ENCODE measurements around the gene CEP120.
"Not testable (repeated sequence)": the region's sequence is repeated elsewhere in the genome, so short reads cannot be mapped to it uniquely, and the experiment has no call there.

Gene CEP120

DNA sequence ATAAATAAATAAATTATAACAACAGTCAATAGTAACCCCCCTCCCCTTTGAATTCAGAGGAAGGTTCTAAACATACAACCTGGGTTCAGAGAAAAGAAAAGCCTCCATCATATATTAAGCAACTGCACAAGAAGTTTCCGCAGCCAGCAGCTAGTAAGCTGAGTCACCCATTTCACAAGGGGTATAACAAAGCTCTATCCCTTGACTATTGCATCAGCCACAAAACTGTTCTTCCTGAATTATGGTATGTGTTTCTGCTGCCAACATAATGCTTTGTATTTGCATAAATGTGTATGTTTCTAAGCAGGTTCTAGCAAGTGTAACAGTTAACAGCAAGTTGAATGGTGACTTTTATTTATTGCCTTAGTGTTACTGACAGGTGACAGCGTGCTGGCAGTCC is 6.8 kb upstream of the CEP120 start:
- ATAC-seq (replicated peaks) = no peak
- no peaks in the 10 kb centered on the region for H3K36me3 Mint-ChIP-seq (ENCODE audit: insufficient read depth)
- peaks cover 0 to 2% of the 10 kb centered on the region in 2 donors for H3K4me1 Mint-ChIP-seq (ENCODE audit: low read depth in 2 of 2)
- no peak overlapping the region for H3K4me3 Mint-ChIP-seq
- DNase-seq = no peak
- H3K27me3 Mint-ChIP-seq = peaks cover 16 to 23% of the 10 kb centered on the region in 2 donors
- H3K9me3 Mint-ChIP-seq = no peaks in the 10 kb centered on the region
- no peak overlapping the region for H3K27ac Mint-ChIP-seq

DNA sequence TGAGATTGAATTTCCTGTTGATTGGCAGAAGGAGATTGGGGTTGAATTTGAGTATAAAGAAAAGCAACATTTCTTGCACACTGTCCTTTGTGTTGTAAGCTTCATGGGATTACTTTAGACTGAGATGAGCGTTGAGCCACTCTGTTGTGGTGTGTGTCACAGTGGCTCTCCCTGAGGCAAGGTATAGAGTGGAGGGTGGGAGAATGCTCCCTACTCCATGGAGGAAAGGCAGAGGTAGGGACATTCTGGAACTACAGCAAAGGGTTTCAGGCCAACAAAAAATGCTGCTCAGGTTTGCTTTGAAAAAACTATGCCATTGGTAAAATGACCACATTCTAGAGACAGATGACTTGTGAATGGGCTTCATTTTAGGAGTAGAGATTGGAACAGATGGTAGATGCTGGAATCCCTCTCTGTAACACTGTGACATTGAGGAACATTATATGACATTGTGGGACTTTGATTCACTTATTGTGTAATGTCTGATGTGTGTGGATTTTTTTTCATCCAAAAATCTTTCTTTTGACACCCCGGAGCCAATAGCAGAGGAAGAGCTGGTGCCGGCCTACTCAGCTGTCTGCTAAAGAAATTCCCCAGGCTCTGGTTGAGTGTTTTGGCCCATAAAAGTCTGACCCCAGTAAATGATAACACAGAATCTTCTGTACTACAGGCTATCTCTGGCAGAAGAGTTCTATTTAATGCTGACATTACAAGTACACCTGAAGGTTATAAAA is 6.2 kb upstream of the CEP120 start:
- ATAC-seq (replicated peaks) (no peak), DNase-seq (no peak)
- Mint-ChIP-seq H3K4me1 (ENCODE audit: low read depth in 2 of 2) (peaks cover 0 to 4% of the 10 kb centered on the region in 2 donors), H3K27ac (no peak overlapping the region), H3K36me3 (ENCODE audit: insufficient read depth) (no peaks in the 10 kb centered on the region), H3K9me3 (no peaks in the 10 kb centered on the region), H3K27me3 (peaks cover 16 to 23% of the 10 kb centered on the region in 2 donors), H3K4me3 (no peak overlapping the region)

DNA sequence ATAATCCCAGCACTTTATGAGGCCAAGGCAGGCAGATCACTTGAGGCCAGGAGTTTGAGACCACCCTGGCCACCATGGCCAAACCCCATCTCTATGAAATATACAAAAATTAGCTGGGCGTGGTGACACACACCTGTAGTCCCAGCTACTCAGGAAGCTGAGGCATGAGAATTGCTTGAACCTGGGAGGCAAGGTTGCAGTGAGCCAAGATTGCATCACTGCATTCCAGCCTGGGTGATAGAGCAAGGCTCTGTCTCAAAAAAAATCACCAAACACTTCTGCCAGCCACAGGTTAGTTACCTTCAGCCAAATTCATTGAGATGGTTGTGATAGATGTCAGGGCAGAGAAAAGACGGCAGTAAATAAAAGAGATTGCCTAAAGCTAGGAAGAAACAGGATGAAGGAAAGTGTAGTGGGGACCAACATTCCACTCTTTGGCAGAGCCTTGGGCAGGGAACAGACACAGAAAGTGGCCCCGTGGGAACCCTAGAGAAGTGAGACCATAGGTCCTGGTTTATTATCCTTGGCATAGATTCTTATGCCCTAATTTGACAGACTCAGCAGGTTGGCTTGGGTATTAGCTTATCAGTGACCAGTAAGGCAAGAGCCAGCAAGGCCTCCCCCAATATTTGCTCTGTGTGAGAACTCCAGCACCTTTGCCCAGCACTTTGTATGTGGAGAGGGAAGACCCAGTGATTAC is 5.5 kb upstream of the CEP120 start:
- peaks cover 16 to 23% of the 10 kb centered on the region in 2 donors for H3K27me3 Mint-ChIP-seq
- no peak overlapping the region for H3K27ac Mint-ChIP-seq
- DNase-seq = no peak
- H3K9me3 Mint-ChIP-seq = no peaks in the 10 kb centered on the region
- H3K4me3 Mint-ChIP-seq = no peak overlapping the region
- peaks cover 4 to 9% of the 10 kb centered on the region in 2 donors for H3K4me1 Mint-ChIP-seq (ENCODE audit: low read depth in 2 of 2)
- no peak for ATAC-seq (replicated peaks)
- H3K36me3 Mint-ChIP-seq (ENCODE audit: insufficient read depth) = no peaks in the 10 kb centered on the region

DNA sequence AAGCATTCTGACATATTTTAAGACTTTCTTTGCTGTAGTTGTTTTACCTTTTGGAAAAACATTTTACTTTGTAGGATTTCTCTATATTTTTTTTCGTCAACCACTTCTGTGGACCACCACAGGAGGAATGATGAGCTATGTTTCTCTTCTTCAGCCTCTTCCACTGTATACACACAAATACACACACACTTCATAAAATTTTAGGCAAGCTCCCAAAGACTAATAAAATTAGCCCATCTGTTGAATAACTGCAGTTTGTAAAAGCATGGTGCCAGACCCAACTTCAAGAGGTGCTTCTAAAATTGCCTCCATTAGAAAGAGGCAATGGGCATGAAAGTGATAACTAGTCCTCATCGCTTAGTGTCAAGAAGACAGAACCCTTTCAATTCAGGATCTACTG is 4.1 kb upstream of the CEP120 start:
- ATAC-seq (replicated peaks) (no peak), DNase-seq (no peak)
- Mint-ChIP-seq H3K27ac (no peak overlapping the region), H3K4me1 (ENCODE audit: low read depth in 2 of 2) (peaks cover 4 to 9% of the 10 kb centered on the region in 2 donors), H3K27me3 (peaks cover 12% of the 10 kb centered on the region in 2 donors), H3K36me3 (ENCODE audit: insufficient read depth) (no peaks in the 10 kb centered on the region), H3K9me3 (no peaks in the 10 kb centered on the region), H3K4me3 (no peak overlapping the region)

DNA sequence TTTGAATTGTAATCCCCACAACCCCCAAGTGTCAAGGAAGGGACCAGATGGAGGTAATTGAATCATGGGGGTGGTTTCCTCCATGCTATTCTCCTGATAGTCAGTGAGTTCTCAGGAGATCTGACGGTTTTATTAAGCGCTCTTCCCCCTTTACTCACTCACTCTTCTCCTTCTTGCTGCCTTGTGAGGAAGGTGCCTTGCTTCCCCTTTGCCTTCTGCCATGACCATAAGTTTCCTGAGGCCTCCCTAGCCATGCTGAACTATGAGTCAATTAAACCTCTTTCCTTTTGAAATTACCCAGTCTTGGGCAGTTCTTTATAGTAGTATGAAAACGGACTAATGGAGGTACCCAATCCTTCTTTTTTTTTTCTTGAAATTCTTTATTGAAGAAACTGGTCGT is 2.2 kb upstream of the CEP120 start:
- peaks cover 8 to 10% of the 10 kb centered on the region in 2 donors for H3K4me1 Mint-ChIP-seq (ENCODE audit: low read depth in 2 of 2)
- peak overlapping the region in 1 of 2 donors; percentile 57 for H3K27ac Mint-ChIP-seq
- H3K36me3 Mint-ChIP-seq (ENCODE audit: insufficient read depth) = no peaks in the 10 kb centered on the region
- no peak for ATAC-seq (replicated peaks)
- DNase-seq = no peak
- no peaks in the 10 kb centered on the region for H3K27me3 Mint-ChIP-seq
- H3K4me3 Mint-ChIP-seq = peak overlapping the region; percentile 9 to 29
- no peaks in the 10 kb centered on the region for H3K9me3 Mint-ChIP-seq

DNA sequence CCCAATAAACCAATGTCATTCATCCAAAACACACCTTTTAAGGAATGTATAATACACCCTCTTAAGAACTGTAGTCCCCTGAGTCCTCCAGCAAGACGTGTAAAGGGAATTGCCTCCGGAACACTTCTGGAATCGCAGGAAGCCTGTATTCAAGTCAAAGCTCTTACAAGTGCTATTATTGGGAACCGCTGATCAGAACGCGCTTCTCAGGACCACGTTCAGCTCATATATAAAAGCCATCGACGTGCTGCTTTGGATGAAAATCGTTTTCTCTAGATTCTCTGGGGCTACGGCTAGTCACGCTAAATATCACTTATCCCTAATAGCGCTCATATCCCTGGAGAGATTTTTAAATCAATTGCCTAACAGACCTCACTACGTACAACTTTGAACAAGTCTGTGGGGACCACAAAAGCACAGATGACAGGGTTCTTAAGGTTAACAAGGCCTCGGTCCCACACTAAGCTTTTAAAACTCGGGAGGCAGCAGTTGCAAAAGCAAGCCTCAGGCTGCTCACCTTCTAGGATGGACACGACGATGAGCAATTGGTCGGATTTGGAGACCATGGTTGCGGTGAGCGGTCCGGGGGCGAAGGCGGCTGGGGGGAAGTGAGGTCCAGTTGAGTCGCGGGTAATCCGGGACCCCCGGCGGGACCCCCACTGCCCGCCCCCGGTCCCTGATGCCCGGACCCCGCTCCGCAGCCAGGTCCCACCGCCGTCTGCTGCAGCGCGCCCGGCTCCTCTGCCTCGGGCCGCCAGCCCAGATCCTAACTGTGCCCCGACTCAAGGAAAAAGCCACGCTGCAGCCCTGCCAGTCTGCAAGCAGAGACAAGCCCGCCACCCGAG is 548 bp downstream of the CEP120 start:
- Mint-ChIP-seq H3K36me3 (ENCODE audit: insufficient read depth) (peaks cover 10% of the 10 kb centered on the region), H3K9me3 (no peaks in the 10 kb centered on the region), H3K4me1 (ENCODE audit: low read depth in 2 of 2) (peaks cover 18 to 19% of the 10 kb centered on the region in 2 donors), H3K27me3 (no peaks in the 10 kb centered on the region), H3K27ac (no peak overlapping the region), H3K4me3 (no peak overlapping the region)
- DNase-seq = peak in 2 of 3 experiments; percentile 14 to 27
- ATAC-seq (replicated peaks) = no peak

DNA sequence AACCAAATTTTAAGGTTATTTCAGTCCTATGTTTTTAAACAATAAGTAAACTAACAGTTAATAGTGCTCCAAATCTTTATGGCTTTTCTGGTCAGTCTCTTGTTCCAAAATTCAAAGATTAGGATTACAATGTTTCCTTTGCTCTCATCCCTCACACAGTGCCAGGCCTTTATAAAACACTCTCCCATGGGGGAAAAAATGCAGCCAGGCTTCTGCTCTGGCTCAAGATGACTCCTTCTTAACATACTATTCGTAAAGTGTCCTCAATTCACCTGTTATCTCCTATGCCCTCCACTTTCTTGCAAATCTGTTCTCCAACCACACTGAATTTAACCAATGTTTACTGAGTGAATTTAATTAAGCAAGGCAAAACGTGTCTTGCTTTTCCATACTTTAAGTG is 1.4 kb downstream of the CEP120 start:
- H3K36me3 Mint-ChIP-seq (ENCODE audit: insufficient read depth) = peaks cover 14% of the 10 kb centered on the region
- no peaks in the 10 kb centered on the region for H3K9me3 Mint-ChIP-seq
- no peak overlapping the region for H3K27ac Mint-ChIP-seq
- ATAC-seq (replicated peaks) (no peak), DNase-seq (no peak)
- H3K27me3 Mint-ChIP-seq = no peaks in the 10 kb centered on the region
- H3K4me3 Mint-ChIP-seq = no peak overlapping the region
- H3K4me1 Mint-ChIP-seq (ENCODE audit: low read depth in 2 of 2) = peaks cover 18 to 19% of the 10 kb centered on the region in 2 donors

DNA sequence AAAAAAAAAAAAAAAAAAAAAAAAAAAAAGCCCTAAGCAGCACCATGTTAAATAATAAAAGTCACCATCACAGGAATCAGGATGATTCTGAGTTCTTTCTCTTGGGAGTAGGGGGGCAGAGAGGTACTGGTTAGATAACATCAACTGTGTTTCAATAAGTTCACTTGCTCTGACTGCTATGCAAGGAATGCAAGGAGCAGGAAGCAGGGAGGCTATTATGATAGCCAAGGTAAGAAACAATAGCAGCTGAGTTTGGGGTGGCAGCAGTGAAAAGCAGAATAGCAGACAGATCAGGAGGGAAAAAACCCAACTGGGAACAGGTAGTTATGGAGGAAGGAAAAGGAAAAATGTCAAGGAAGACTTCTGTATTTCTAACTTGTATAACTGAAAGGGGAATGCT is 8.2 kb downstream of the CEP120 start:
- Mint-ChIP-seq H3K36me3 (ENCODE audit: insufficient read depth) (peaks cover 58% of the 10 kb centered on the region), H3K9me3 (no peaks in the 10 kb centered on the region), H3K27ac (peak overlapping the region; percentile 4 to 68), H3K4me1 (ENCODE audit: low read depth in 2 of 2) (peaks cover 16 to 26% of the 10 kb centered on the region in 2 donors), H3K27me3 (no peaks in the 10 kb centered on the region), H3K4me3 (no peak overlapping the region)
- no peak for DNase-seq
- no peak for ATAC-seq (replicated peaks)

DNA sequence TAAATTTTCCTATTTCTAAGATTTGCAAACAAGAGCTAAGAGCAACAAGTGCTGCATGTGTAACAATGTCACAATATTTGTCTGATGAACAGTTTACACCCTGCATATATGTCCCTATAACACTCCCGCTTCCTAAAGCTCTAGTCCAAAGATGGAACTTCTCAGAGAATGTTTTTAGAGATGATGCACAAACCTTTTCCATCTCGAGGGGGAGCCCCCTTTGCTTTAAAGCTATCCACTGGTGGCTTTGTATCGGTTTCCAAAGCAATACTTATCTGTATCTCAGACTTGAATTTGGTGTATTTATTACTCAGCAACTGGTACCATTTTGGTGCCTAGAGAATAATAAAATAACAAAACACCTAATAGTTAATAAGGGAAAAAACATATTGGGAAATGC is 11.0 kb downstream of the CEP120 start:
- Mint-ChIP-seq H3K27me3 (no peaks in the 10 kb centered on the region), H3K27ac (no peak overlapping the region), H3K9me3 (no peaks in the 10 kb centered on the region), H3K4me1 (ENCODE audit: low read depth in 2 of 2) (peaks cover 15 to 42% of the 10 kb centered on the region in 2 donors), H3K36me3 (ENCODE audit: insufficient read depth) (peaks cover 72% of the 10 kb centered on the region), H3K4me3 (no peak overlapping the region)
- no peak for DNase-seq
- no peak for ATAC-seq (replicated peaks)

DNA sequence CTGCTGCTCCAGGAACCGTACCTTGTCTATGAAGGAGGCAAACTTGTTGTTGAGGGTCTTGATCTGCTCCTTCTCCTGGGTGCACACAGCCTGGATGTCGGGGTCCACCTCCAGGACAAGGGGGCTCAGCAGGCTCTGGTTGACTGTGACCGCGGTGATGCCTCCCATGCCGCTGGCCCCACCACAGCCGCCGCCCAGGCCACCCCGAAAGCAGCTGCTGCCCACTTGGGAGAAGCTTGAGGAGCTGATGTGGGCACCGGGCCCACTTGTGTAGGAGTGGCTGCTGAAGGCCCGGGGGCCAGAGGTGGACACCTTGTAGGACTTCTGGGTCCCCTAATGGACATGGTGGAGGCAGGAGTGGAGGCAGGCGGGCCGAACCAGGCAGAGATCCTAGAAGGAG is 21.2 kb downstream of the CEP120 start:
- H3K36me3 Mint-ChIP-seq (ENCODE audit: insufficient read depth) = peaks cover 77% of the 10 kb centered on the region
- H3K27me3 Mint-ChIP-seq; H3K27ac Mint-ChIP-seq; H3K4me3 Mint-ChIP-seq; ATAC-seq (replicated peaks); DNase-seq; H3K9me3 Mint-ChIP-seq: not testable (repeated sequence)
- peaks cover 13 to 16% of the 10 kb centered on the region in 2 donors for H3K4me1 Mint-ChIP-seq (ENCODE audit: low read depth in 2 of 2)

DNA sequence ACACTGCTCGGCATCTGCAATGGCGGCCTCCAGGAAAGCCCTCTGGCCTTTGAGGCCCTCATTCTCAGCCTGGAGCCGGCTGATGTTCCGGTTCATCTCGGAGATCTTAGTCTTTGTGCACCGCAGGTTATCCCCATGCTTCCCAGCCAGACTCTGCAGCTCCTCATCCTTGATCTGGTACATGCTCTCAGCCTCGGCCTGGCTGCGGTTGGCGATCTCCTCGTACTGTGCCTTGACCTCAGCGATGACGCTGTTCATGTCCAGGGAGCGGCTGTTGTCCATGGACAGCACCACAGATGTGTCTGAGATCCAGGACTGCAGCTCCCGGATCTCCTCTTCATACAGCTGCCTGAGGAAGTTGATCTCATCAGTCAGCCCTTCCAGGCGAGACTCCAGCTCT is 21.9 kb downstream of the CEP120 start:
- Mint-ChIP-seq H3K9me3 (no peaks in the 10 kb centered on the region), H3K27ac (no peak overlapping the region), H3K4me3 (no peak overlapping the region), H3K36me3 (ENCODE audit: insufficient read depth) (peaks cover 79% of the 10 kb centered on the region), H3K4me1 (ENCODE audit: low read depth in 2 of 2) (peaks cover 13 to 17% of the 10 kb centered on the region in 2 donors), H3K27me3 (no peaks in the 10 kb centered on the region)
- ATAC-seq (replicated peaks) (no peak), DNase-seq (no peak)

DNA sequence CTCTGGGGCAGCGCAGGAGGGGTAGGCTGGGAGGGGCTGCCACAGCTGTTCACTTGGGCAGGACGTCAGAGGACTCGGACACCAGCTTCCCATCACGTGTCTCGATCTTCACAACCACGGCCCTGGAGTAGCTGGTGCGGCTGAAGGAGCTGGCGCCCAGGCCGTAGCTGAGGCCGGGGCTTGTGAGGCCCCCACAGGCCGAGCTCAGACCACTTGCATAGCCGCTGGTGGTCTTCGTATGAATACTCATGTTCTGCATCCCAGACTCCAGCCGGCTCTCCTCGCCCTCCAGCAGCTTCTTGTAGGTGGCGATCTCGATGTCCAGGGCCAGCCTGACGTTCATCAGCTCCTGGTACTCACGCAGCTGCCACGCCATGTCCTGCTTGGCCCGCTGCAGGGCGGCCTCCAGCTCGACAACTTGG is 22.3 kb downstream of the CEP120 start:
- H3K4me3 Mint-ChIP-seq; H3K9me3 Mint-ChIP-seq; DNase-seq; H3K27ac Mint-ChIP-seq; H3K27me3 Mint-ChIP-seq; ATAC-seq (replicated peaks): not testable (repeated sequence)
- peaks cover 79% of the 10 kb centered on the region for H3K36me3 Mint-ChIP-seq (ENCODE audit: insufficient read depth)
- peaks cover 11 to 12% of the 10 kb centered on the region in 2 donors for H3K4me1 Mint-ChIP-seq (ENCODE audit: low read depth in 2 of 2)

DNA sequence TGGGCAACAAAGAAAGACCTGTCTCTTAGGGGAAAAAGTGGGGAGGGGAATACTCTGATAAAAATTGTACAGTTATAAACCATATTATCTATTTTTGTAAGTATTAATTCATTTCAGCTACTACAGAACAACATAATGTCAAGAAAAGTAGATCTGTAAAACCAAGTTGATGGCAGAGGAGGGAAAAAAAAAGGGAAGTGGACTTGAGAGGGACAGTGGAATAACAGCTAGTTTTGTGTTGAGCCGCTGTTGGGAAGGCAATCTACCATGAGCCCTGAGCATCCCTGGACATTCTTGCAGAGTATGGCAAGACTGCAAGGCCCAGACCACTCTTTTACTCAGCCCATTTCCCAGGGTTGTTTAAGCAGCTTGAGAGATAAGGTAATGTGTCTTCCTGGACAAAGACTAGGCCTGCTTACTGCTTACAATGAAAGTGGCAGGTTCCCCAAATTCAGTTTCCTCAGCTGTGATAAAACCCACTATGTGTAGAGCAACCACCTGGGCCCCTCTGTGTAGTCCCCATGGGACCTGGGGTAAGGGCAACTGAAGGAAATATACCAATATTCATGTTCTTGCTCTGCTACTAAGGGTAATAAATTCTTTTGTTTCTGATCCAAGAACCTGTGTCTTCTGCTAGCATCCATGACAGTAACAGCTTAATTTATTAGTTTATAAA is 25.0 kb downstream of the CEP120 start:
- peaks cover 8 to 9% of the 10 kb centered on the region in 2 donors for H3K4me1 Mint-ChIP-seq (ENCODE audit: low read depth in 2 of 2)
- ATAC-seq (replicated peaks) = peak; percentile 27
- no peaks in the 10 kb centered on the region for H3K9me3 Mint-ChIP-seq
- peaks cover 70% of the 10 kb centered on the region for H3K36me3 Mint-ChIP-seq (ENCODE audit: insufficient read depth)
- H3K27ac Mint-ChIP-seq = no peak overlapping the region
- no peak overlapping the region for H3K4me3 Mint-ChIP-seq
- no peaks in the 10 kb centered on the region for H3K27me3 Mint-ChIP-seq
- no peak for DNase-seq
